ENCODE measurements around the gene GMDS. TPM values are rescaled to one million over a fixed set of nuclear protein-coding genes. Genes with fewer than 3 reads are reported as not detected.

GMDS gene
- total and polyA plus RNA-seq, 2 of the 8 experiments (the other 6 are each of a cell fraction or from before 2014, with no cell fraction given): 16.8 to 50.0 TPM

GRCh38 chr6:2102316-2102883, 143.0 kb downstream of the GMDS start:
- Histone ChIP-seq H4K20me1 (replicated peaks in 1 of 2; ENCODE audit: control insufficient read depth in 1 of 2, insufficient read depth in 2 of 2, low read length in 2 of 2) (no peaks in the 10 kb centered on the region), H3K23ac (ENCODE audit: insufficient read length) (no peak overlapping the region), H3K4ac (replicated peaks; ENCODE audit: insufficient read length, low read depth, low read length) (no peak overlapping the region), H3K79me2 (ENCODE audit: control insufficient read depth in 1 of 2, insufficient read depth in 2 of 2, low read length in 2 of 2) (no peaks in the 10 kb centered on the region), H3K79me1 (ENCODE audit: low read depth, low read length) (no peaks in the 10 kb centered on the region), H2BK20ac (ENCODE audit: low read length) (no peak overlapping the region), H3K27ac (ENCODE audit: low read depth, low read length) (no peak overlapping the region), H3K18ac (ENCODE audit: extremely low read depth, low read length) (no peak overlapping the region), H2BK120ac (replicated peaks; ENCODE audit: low read depth, low read length) (no peak overlapping the region), H3K36me3 (ENCODE audit: control insufficient read depth in 2 of 4, insufficient read depth in 4 of 4, low read length in 3 of 4) (no peaks in the 10 kb centered on the region), H2AK5ac (ENCODE audit: low read depth, low read length) (no peak overlapping the region), H3K27me3 (replicated peaks in 1 of 4; ENCODE audit: control insufficient read depth in 3 of 4, extremely low read depth in 1 of 4, insufficient read depth in 3 of 4, low read length in 3 of 4) (no peaks in the 10 kb centered on the region), H3K4me2 (ENCODE audit: insufficient read depth in 1 of 2, low read depth in 2 of 2, low read length in 2 of 2) (no peak overlapping the region), H2BK12ac (ENCODE audit: low read depth, low read length) (no peak overlapping the region), H3K56ac (replicated peaks; ENCODE audit: insufficient read length, low read depth, low read length) (no peak overlapping the region), H2BK5ac (ENCODE audit: low read depth, low read length) (no peak overlapping the region), H3K4me1 (replicated peaks in 1 of 4; ENCODE audit: control insufficient read depth in 3 of 4, insufficient read depth in 4 of 4, low read length in 3 of 4) (no peaks in the 10 kb centered on the region), H3K4me3 (ENCODE audit: extremely low read depth in 1 of 4, insufficient read depth in 2 of 4, low read depth in 3 of 4, low read length in 4 of 4) (no peak overlapping the region), H2BK15ac (ENCODE audit: low read length) (no peak overlapping the region), H3K9me3 (ENCODE audit: insufficient read depth in 2 of 2, low read depth in 1 of 2, low read length in 1 of 2) (no peaks in the 10 kb centered on the region), H3K14ac (ENCODE audit: insufficient read length) (no peak overlapping the region), H3K23me2 (ENCODE audit: low read depth, low read length) (no peaks in the 10 kb centered on the region), H4K8ac (ENCODE audit: extremely low read depth, insufficient read depth, low read length) (no peak overlapping the region), H4K91ac (replicated peaks; ENCODE audit: insufficient read length, low read length) (no peak overlapping the region), H4K5ac (ENCODE audit: insufficient read length, low read depth, low read length) (no peak overlapping the region), H3K9ac (replicated peaks in 1 of 4; ENCODE audit: extremely low read depth in 1 of 4, low read depth in 3 of 4, low read length in 3 of 4) (no peak overlapping the region), H2AFZ (ENCODE audit: low read length) (no peak overlapping the region)
- DNase-seq (ENCODE audit: low read depth in 1 of 2, low spot score in 2 of 2): no peak
- ChIA-PET CTCF (ENCODE audit: partially characterized antibody) (interaction anchor here (0.6 kb wide), 1 partner anchor 321 kb away, joined by 4 read pairs; no protein-coding TSS in a partner anchor), POLR2A (ENCODE audit: partially characterized antibody) (no interaction called here)
- TF ChIP-seq PHF8 (conservative IDR thresholded peaks at IDR 0.05; ENCODE audit: low read depth, low read length) (no peak), SAP30 (IDR thresholded peaks at IDR 0.05; ENCODE audit: insufficient read depth, insufficient replicate concordance, low read length) (no peak), CHD2 (IDR thresholded peaks at IDR 0.05; ENCODE audit: low read length) (no peak)
- WGBS, 2 experiments (ENCODE audit: extremely low coverage in 1 of 2, insufficient coverage in 1 of 2, insufficient read length in 1 of 2, insufficient replicate concordance in 2 of 2, low coverage in 1 of 2, low lambda C conversion rate in 2 of 2, missing lambda C conversion rate in 1 of 2): 96% methylated on average over 5 of the region's 5 CpGs; no CpG with 5 or more reads in 1 of the 2 experiments
- FAIRE-seq: no peak
